Activated CD8-positive, alpha-beta memory T cell treated with anti-CD3 and anti-CD28 coated beads for 1 hour (primary cell): ENCODE data around the gene HTD2.

Experiments
- DNase-seq, 2 donors: peaks; one replicate each; pipeline ENCODE4 v3.0.0-alpha.2; 2020; ENCODE audit warnings: low read depth in 1 of 2; ENCODE audit errors: extremely low read depth in 1 of 2

The HTD2 gene

DNA sequence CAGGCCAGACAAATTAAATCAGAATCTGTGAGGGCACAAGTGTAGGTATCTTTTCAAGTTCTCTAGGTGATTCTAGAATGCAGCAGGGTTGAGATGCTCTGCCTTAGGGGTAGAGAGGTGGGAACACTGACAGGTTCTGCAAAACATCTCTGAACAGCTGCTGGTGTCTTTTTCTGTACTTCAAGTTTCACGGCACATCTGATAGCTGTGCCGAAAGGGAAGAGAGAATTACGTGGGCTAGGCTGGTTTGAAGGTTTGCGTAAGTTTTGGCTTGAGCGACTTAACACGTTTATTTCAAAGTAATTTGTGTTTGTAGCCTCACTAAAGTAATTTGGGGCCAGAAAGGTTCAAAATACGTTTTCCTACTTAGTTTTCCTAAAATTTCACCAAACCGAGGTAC is 48.9 kb downstream of the HTD2 start:
- DNase-seq, result no peak

DNA sequence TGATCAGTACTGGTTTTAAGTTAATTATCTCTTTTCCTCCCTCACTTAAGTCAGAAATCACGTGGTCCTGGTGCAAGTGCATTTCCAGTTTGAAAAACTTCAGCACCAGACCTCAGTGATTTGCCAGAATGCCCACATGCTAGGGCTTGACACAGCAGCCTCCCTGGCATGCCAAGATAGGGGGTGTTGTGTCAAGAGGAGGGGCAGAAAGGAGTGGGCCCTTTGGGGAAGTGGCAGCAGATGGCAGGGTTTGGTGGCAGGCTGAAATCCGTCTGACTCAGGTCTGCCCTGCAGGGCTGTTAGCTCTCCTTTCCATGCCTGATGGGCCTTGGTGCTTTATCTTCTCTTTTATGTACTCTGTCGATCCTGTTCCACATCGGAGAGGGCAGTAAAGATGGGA is 49.7 kb downstream of the HTD2 start:
- DNase-seq, result no peak

DNA sequence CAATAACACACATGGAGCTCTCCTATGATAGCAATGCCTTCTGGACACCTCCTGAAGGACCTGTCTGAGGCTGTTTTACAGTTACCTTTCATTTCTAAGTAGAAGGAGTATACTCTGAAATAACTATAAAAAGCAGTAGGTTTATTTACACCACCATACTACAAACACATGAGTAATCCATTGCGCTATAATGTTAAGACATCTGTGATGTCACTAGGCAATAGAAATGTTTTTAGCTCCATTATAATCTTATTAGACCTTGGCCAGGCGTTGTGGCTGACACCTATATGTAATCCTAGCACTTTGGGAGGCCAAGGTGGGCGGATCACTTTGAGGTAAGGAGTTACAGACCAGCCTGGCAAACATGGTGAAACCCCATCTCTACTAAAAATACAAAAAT is 51.1 kb downstream of the HTD2 start:
- DNase-seq, result no peak

DNA sequence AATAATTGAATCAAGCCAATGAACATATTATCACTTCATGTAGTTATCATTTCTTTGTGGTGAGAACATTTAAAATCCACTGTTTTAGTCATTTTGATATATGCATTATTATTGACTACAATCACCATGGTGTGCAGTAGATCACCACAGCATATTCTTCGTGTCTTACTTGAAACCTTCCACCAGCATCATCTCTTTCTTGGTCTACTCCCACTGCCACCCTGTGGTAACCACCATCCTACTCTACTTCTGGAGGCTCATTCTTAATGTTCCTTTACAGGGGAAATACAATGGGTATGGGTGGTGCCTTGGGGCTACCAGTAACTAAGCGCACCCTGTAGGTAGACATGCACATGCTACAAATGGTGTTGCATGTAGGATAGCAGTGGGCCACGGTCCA is 51.8 kb downstream of the HTD2 start:
- no peak for DNase-seq

DNA sequence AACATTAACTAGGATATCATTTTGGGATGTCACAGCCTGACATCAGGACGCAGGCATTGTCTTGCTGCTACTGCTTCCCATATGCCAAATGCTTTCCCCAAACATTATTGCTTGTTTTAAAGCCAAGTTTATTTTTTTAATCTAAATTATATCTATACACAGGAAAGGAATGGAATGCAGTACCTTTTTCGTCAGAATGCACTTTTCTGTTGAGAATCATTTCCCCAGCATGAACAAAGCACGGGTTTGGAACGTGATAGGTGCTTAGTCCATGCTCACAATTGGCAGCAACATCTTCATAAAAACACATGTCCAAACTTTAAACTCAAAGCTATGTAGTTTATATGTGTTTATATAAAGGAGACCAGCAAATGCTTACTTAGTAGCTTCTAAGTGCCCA is 52.5 kb downstream of the HTD2 start:
- DNase-seq, result no peak

DNA sequence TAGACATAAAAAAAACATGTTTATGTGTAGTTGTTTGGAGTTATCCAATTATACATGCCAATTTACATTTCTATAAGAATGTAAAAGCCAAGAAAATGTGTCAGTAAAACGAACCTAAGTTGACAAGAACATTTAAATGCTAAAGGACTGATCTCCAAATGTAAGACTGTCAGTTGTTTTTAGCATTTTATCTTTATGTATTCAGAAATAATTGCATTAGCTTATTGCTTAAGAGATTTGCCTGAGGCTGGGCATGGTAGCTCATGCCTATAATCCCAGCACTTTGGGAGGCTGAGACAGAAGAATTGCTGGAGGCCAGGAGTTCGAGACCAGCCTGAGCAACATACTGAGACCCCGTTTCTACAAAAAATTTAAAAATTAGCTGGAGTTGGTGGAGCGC is 53.3 kb downstream of the HTD2 start:
- no peak for DNase-seq

DNA sequence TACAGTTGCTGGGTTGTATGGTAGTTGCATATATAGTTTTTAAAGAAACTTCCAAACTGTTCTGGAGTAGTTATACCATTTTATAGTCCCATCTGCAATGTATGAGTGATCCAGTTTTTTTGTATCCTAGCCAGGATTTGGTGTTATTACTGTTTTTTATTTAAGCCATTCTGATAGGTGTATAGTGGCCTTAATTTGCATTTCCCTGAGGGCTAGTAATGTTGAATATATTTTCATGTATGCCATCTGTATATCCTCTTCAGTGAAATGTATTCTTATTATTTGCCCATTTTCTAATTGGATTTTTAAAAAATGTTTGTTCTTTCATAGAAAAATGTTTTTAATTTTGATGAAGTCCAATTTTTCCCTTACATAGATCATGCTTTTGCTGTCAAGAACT is 55.5 kb downstream of the HTD2 start:
- DNase-seq, result no peak

DNA sequence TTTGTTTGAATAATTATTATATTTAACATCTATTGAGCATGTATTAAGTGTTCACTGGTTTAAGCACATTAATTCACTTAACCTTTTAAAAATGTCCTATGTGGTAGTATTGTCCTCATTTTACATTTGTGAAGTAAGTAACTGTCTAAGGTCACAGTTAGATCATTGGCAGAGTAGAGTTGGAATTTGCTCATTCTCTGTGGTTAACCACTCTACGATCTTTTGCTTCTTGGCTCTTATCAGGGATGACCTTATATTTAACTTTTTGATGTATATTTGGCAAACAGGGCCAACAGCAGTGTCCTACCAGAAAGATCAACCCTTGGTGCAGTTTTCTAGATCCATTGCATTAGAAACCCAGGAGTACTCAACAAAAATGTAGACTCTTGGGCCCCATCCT is 60.4 kb downstream of the HTD2 start:
- DNase-seq, result no peak

DNA sequence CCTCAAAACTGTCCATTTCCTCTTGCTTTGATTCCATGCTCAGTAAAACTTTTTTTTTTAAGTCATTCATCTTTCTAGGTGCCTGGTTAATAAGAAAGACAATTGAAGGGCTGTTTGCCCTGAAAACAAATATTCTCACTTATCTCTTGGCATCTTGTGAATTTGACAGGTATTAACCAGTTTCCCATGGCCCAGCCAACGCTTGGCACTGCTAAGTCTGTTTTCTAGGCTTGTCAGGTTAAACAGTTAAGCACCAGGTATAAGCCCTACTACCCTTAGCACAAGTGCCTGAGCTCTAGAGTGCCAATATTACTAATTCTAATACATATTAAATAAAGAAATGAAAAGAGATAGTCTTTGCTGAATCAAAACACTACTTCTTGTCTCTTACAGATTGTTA is 62.7 kb downstream of the HTD2 start:
- no peak for DNase-seq
